MCF 10A (cell line): ENCODE measurements around the gene TPK1. TPM values are rescaled to one million over a fixed set of nuclear protein-coding genes. Genes with fewer than 3 reads are reported as not detected.

Experiments used
- BruUV-seq: library from RNA; stranded (reverse); fragments of 400-500 nt; replicated peaks from 2 replicates; lab custom pipeline; 2021; lab: Mats Ljungman, UMichigan
- CTCF ChIA-PET: fragments of 300-600 bp; sonication (Branson Sonifier 250); formaldehyde crosslinking; extraction: SDS; loops from one replicate; lab custom pipeline; 2021; ENCODE audit warnings: antibody characterized with exemption, inconsistent platforms; lab: Yijun Ruan, JAX
- POLR2A ChIA-PET: fragments of 300-600, 350-650 bp; sonication (Branson Sonifier 250); formaldehyde crosslinking; extraction: SDS; loops from one replicate; lab custom pipeline; 2020; ENCODE audit warnings: antibody characterized with exemption, inconsistent platforms; lab: Yijun Ruan, JAX
- DNase-seq: peaks from one replicate; pipeline ENCODE4 v3.0.0-alpha.2; 2018; ENCODE audit not compliant: unreplicated experiment
- H3K27ac Mint-ChIP-seq: one replicate; pipeline ENCODE4 v1.8.0; 2022; ENCODE audit warnings: mild to moderate bottlenecking, low read depth, mixed read lengths; ENCODE audit not compliant: unreplicated experiment
- H3K27me3 Mint-ChIP-seq: one replicate; pipeline ENCODE4 v1.8.0; 2022; ENCODE audit warnings: mixed read lengths; ENCODE audit not compliant: insufficient read depth, unreplicated experiment
- H3K36me3 Mint-ChIP-seq: one replicate; pipeline ENCODE4 v1.8.0; 2022; ENCODE audit warnings: mild to moderate bottlenecking, moderate library complexity, mixed read lengths; ENCODE audit not compliant: insufficient read depth, unreplicated experiment
- H3K4me1 Mint-ChIP-seq: one replicate; pipeline ENCODE4 v1.8.0; 2022; ENCODE audit warnings: mixed read lengths; ENCODE audit not compliant: insufficient read depth, unreplicated experiment
- H3K4me3 Mint-ChIP-seq: one replicate; pipeline ENCODE4 v1.8.0; 2022; ENCODE audit warnings: mild to moderate bottlenecking, moderate library complexity, mixed read lengths; ENCODE audit not compliant: unreplicated experiment
- H3K9me3 Mint-ChIP-seq: one replicate; pipeline ENCODE4 v1.8.0; 2022; ENCODE audit warnings: mixed read lengths; ENCODE audit not compliant: unreplicated experiment
- intact Hi-C: fragments of 100-400 bp; cut with micrococcal nuclease; formaldehyde crosslinking; loops from 2 replicates; pipeline ENCODE4 v1.14.1; 2022
- total RNA-seq: library from RNA; stranded (reverse); gene quantifications from 2 replicates; pipeline ENCODE4 v1.2.3, GENCODE V29; 2022
- TF ChIP-seq, protein P1 (sequence below): fragments of 200-600 bp; IDR thresholded peaks from one replicate; pipeline ENCODE4 v1.8.0; 2022; ENCODE audit warnings: antibody characterized with exemption, mild to moderate bottlenecking; ENCODE audit not compliant: unreplicated experiment

Gene TPK1
- total RNA-seq, 1 experiment from 2014 or later, result 8.8 TPM

DNA sequence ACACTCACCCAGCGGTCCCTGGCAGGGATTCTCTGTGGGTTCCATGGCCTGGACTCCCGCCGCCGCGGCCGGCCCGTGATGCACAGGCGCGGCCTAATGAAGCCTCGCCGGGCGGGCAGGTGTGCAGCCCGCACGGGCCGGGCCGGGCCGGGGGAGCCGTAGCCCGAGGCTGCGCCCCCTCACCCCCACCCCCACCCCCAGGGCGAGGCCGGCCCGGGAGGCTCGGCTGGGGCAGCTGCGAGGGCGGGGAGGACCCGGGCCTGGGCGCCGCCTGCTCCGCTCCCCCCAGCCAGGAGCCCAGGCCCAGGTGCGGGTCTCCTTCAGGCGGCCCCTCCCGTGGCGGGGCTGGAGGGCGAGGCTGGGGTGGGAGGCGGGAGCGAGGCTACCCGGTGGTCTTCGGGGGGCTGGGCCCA, 432.2 kb downstream of the TPK1 start, which contains the start of gene NOBOX:
TSS of gene NOBOX (minus strand) at position 45 of the 413 bp plus-strand sequence.
- Mint-ChIP-seq H3K27me3 (no peaks in the 10 kb centered on the region), H3K27ac (no peak within 1 kb of the TSS), H3K4me1 (peaks cover 21% of the 10 kb centered on the region), H3K36me3 (no peaks in the 10 kb centered on the region), H3K9me3 (no peaks in the 10 kb centered on the region), H3K4me3 (no peak within 1 kb of the TSS)
- intact Hi-C loops, result no loop called here
- BruUV-seq, result no TSS peak
- CTCF ChIA-PET, result interaction anchor here (2.4 to 4.0 kb wide), 2 partner anchors 11 to 34 kb away, joined by 17 to 30 read pairs; no protein-coding TSS in a partner anchor
- TF ChIP-seq, protein P1, sequence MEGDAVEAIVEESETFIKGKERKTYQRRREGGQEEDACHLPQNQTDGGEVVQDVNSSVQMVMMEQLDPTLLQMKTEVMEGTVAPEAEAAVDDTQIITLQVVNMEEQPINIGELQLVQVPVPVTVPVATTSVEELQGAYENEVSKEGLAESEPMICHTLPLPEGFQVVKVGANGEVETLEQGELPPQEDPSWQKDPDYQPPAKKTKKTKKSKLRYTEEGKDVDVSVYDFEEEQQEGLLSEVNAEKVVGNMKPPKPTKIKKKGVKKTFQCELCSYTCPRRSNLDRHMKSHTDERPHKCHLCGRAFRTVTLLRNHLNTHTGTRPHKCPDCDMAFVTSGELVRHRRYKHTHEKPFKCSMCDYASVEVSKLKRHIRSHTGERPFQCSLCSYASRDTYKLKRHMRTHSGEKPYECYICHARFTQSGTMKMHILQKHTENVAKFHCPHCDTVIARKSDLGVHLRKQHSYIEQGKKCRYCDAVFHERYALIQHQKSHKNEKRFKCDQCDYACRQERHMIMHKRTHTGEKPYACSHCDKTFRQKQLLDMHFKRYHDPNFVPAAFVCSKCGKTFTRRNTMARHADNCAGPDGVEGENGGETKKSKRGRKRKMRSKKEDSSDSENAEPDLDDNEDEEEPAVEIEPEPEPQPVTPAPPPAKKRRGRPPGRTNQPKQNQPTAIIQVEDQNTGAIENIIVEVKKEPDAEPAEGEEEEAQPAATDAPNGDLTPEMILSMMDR, result no peak
- no peak for DNase-seq
- POLR2A ChIA-PET, result no interaction called here

DNA sequence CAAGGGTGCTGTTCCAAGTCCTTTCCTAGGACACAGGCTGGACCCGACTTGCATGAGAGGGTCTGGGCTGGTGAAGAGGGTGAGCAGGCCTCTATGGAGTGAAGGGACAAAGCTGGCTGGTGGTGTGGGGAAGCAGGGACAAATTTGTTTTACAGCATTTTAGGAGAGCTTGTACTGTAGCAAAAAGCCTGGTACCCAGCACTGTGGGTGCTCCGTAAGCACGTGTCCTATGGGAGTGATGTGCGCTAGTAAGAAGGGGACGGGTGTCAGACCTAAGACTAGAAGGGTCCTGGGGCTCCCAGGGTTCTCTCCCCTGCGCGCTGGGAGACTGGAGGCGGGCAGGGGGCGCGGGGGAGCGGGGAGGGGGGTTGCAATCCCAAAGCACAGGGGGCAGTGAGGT, 432.8 kb downstream of the TPK1 start:
- Mint-ChIP-seq H3K27me3 (no peaks in the 10 kb centered on the region), H3K9me3 (no peaks in the 10 kb centered on the region), H3K4me3 (no peak overlapping the region), H3K36me3 (no peaks in the 10 kb centered on the region), H3K27ac (no peak overlapping the region), H3K4me1 (peaks cover 16% of the 10 kb centered on the region)
- no TSS peak for BruUV-seq
- DNase-seq, result no peak
- POLR2A ChIA-PET, result interaction anchor here (0.6 kb wide), 1 partner anchor 9 kb away, joined by 3 read pairs; no protein-coding TSS in a partner anchor
- CTCF ChIA-PET, result interaction anchor here (1.1 to 2.4 kb wide), 3 partner anchors 10 to 35 kb away, joined by 3 to 23 read pairs (median 17); no protein-coding TSS in a partner anchor
- TF ChIP-seq, protein P1, result no peak
- intact Hi-C loops, result no loop called here
